Prostate gland (tissue), 2 donors: Measurements from ENCODE around the gene FANK1. TPM values are rescaled to one million over a fixed set of nuclear protein-coding genes. Genes with fewer than 3 reads are reported as not detected.
"Not testable (repeated sequence)": the region's sequence is repeated elsewhere in the genome, so short reads cannot be mapped to it uniquely, and the experiment has no call there.

Experiments
- DNase-seq: peaks from one replicate; pipeline ENCODE4 v3.0.0-alpha.2; 2019; ENCODE audit warnings: low spot score
- H3K27ac ChIP-seq, 2 donors: fragments of 200-600 bp; sonication (generic); 2 replicates each; pipeline ENCODE4 v1.5.1; 2017 to 2019
- H3K27me3 ChIP-seq: fragments of 200-600 bp; sonication (generic); replicated peaks from 2 replicates; pipeline ENCODE4 v1.5.1; 2019; ENCODE audit not compliant: insufficient read depth
- H3K36me3 ChIP-seq, 2 donors: fragments of 200-600 bp; sonication (generic); 1 replicate in 1 of 2; 2 replicates in 1 of 2; pipeline versions ENCODE4 v1.5.1 to v1.8.1; 2017 to 2019
- H3K4me1 ChIP-seq: fragments of 200-600 bp; sonication (generic); replicated peaks from 2 replicates; pipeline ENCODE4 v1.5.1; 2019
- H3K4me3 ChIP-seq, 2 donors: fragments of 200-600 bp; sonication (generic); 2 replicates each; pipeline ENCODE4 v1.5.1; 2017 to 2019
- H3K9me3 ChIP-seq: fragments of 200-600 bp; sonication (generic); 2 replicates; pipeline ENCODE4 v1.5.1; 2017
- CTCF ChIP-seq, 4 experiments: fragments of 200-600 bp in 2 of 4; fragments of 450-650 bp in 2 of 4; sonication (generic) in 2 of 4; IDR thresholded peaks; 1 replicate in 3 of 4; 2 replicates in 1 of 4; pipeline ENCODE4 v1.5.1; 2016 to 2019; ENCODE audit warnings: antibody characterized with exemption in 4 of 4, mild to moderate bottlenecking in 2 of 4, moderate library complexity in 2 of 4
- POLR2A ChIP-seq: fragments of 450-650 bp; IDR thresholded peaks from one replicate; pipeline ENCODE4 v1.6.1; 2016; ENCODE audit warnings: antibody characterized with exemption, mild to moderate bottlenecking
- POLR2AphosphoS5 ChIP-seq: sonication (generic); formaldehyde crosslinking; IDR thresholded peaks from one replicate; pipeline ENCODE4 v1.6.1; 2017; ENCODE audit warnings: antibody characterized with exemption
- WGBS: methylation state at CpG from one replicate; pipeline ENCODE4 v1.1.5; 2018; 5-methylcytosine and 5-hydroxymethylcytosine counted together
- intact Hi-C: fragments of 100-400 bp; cut with DNase I; formaldehyde crosslinking; loops from one replicate; pipeline ENCODE4 v1.14.2; 2022
- total RNA-seq, 2 donors: library from RNA; depleted of rRNA; stranded (reverse); fragments of >200 nt; gene quantifications; one replicate each; pipeline ENCODE4 v1.1.0, GENCODE V29; 2016

Gene FANK1
- total RNA-seq, 2 donors from 2014 or later, result 2.6 to 7.9 TPM

GRCh38 chr10:125911145-125911544 lies 14.8 kb downstream of the FANK1 start:
- H3K36me3 ChIP-seq, result no peaks in the 10 kb centered on the region
- no peak overlapping the region for H3K4me3 ChIP-seq
- no peaks in the 10 kb centered on the region for H3K4me1 ChIP-seq
- intact Hi-C loops, result no loop called here
- TF ChIP-seq POLR2A (no peak), CTCF (IDR thresholded peaks at IDR 0.05) (no peak), POLR2AphosphoS5 (no peak)
- no peak overlapping the region for H3K27ac ChIP-seq
- 90% methylated on average over 10 of the region's 10 CpGs for WGBS
- DNase-seq, result no peak
- H3K9me3 ChIP-seq, result no peaks in the 10 kb centered on the region
- H3K27me3 ChIP-seq, result no peaks in the 10 kb centered on the region

GRCh38 chr10:125911990-125912389 lies 15.6 kb downstream of the FANK1 start:
- no peaks in the 10 kb centered on the region for H3K9me3 ChIP-seq
- 42% methylated on average over 4 of the region's 4 CpGs for WGBS
- TF ChIP-seq POLR2AphosphoS5 (peak; percentile 74), CTCF (IDR thresholded peaks at IDR 0.05) (no peak)
- no peaks in the 10 kb centered on the region for H3K4me1 ChIP-seq
- no peaks in the 10 kb centered on the region for H3K27me3 ChIP-seq
- H3K27ac ChIP-seq, result no peak overlapping the region
- no peaks in the 10 kb centered on the region for H3K36me3 ChIP-seq
- H3K4me3 ChIP-seq, result no peak overlapping the region
- intact Hi-C loops, result no loop called here
- peak; percentile 73 for DNase-seq

- WGBS, result 53% methylated on average over 6 of the region's 6 CpGs
Measured at GRCh38 chr10:125913277-125913676, 16.9 kb downstream of the FANK1 start.

DNA sequence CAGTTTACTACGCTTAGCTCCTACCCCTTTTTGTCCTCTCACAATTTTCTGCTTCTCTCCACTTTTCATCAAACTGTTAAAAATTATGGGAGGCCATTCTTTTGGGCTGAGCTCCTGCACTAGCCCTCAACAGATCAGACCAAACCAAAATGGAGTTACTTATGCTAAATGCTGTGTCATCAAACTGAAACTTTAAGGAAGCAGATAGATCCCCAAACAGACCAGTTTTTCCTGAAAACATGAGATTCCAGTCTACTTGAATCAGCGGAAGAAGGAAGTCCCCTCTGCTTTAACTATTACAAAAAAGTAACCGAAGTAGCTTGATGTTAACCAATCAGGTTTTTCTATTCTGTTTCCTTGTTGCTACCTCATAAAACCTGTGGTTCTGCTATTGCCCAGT lies 20.6 kb downstream of the FANK1 start:
- Histone ChIP-seq H3K27me3 (no peaks in the 10 kb centered on the region), H3K27ac (no peak overlapping the region), H3K4me1 (no peaks in the 10 kb centered on the region), H3K9me3 (no peaks in the 10 kb centered on the region), H3K4me3 (no peak overlapping the region), H3K36me3 (no peaks in the 10 kb centered on the region)
- no peak for DNase-seq
- no peak for TF ChIP-seq POLR2A
- TF ChIP-seq CTCF (IDR thresholded peaks at IDR 0.05), result no peak
- TF ChIP-seq POLR2AphosphoS5, result no peak
- WGBS, result 60% methylated on average over 3 of the region's 3 CpGs
- intact Hi-C loops, result no loop called here

More at GRCh38 chr10:125913277-125913676, 16.9 kb downstream of the FANK1 start:
- H3K9me3 ChIP-seq, H3K27ac ChIP-seq, H3K4me3 ChIP-seq, H3K4me1 ChIP-seq, H3K27me3 ChIP-seq, DNase-seq, intact Hi-C loops, H3K36me3 ChIP-seq: not testable (repeated sequence)

DNA sequence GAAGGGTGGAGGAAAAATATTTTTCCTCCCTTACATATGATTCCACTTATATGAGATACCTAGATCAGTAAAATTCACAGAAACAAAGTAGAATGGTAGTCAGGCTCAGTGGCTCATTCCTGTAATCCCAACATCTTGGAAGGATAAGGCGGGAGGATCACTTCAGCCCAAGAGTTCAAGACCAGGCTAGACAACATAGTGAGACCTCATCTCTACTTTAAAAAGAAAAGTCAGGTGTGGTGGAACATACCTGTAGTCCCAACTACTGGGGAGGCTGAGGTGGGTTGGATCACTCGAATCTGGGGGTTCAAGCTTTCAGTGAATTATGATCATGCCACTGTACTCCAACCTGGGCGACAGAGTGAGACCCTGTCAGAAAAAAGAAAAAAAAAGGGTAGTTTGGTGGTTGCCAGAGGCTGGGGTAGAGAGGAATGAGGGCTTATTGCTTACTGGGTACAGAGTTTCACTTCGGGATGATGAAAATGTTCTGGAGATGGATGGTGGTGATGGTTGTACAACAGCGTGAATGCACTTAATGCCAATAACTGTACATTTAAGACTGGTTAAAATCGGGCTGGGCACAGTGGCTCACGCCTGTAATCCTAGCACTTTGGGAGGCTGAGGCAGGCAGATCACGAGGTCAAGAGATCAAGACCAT lies 21.5 kb downstream of the FANK1 start:
- intact Hi-C loops, H3K9me3 ChIP-seq, H3K27me3 ChIP-seq, H3K27ac ChIP-seq, DNase-seq, H3K36me3 ChIP-seq, H3K4me3 ChIP-seq, H3K4me1 ChIP-seq: not testable (repeated sequence)
- WGBS, result 93% methylated on average over 8 of the region's 8 CpGs

DNA sequence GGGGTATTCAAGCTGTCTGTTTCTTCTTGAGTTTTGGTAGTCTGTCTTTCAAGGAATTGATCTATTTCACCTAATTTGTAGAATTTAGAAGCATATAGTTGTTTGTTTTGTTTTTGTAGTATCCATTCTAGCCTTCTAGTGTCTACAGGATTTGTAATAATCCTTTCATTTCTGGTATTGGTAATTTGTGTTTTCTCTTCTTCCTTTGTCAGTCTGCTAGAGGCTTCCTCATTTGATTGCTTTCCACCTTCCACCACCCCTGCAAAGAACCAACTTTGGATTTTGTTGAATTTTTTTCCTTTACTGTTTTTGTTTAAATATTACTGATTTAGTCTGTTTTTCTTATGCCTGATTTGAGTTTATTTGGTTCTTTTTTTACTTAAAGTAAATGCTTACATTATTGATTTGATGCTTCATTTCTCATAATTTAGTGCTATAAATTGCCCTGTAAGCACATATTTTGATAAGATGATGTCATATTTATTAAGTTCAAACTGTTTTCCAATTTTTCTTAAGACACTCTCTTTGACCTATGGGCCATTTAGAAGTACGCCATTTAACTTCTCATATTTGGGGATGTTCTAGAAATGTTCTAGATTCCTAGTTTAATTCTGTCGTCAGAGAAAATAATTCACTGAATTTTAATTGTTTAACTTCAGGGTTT lies 25.4 kb downstream of the FANK1 start:
- H3K27ac ChIP-seq, H3K4me3 ChIP-seq, H3K36me3 ChIP-seq, H3K27me3 ChIP-seq, H3K4me1 ChIP-seq, intact Hi-C loops, DNase-seq, H3K9me3 ChIP-seq: not testable (repeated sequence)
- WGBS, result 94% methylated on average over 2 of the region's 2 CpGs
